Measurements from ENCODE around the gene CEP135. TPM values are rescaled to one million over a fixed set of nuclear protein-coding genes. Genes with fewer than 3 reads are reported as not detected.

The CEP135 gene
- total RNA-seq, 2 experiments from 2014 or later, result 21.6 to 32.7 TPM

GRCh38 chr4:55938481-55938880 lies 10.3 kb upstream of the CEP135 start:
- no peaks in the 10 kb centered on the region for H3K4me1 ChIP-seq (ENCODE audit: insufficient read depth, low read length, poor library complexity, severe bottlenecking)
- H3K4me2 ChIP-seq (ENCODE audit: low read length), result no peak overlapping the region
- DNase-seq (ENCODE audit: low spot score), result no peak
- no peaks in the 10 kb centered on the region for H3K79me2 ChIP-seq (ENCODE audit: insufficient read depth, low read depth, low read length)
- intact Hi-C loops (cut with micrococcal nuclease; ENCODE audit: unreplicated experiment), result no loop called here
- H2AFZ ChIP-seq (ENCODE audit: low read length), result no peak overlapping the region
- CTCF ChIA-PET (ENCODE audit: unreplicated experiment), result interaction anchor here (1.4 kb wide), 1 partner anchor 9 kb away, joined by 3 read pairs; no protein-coding TSS in a partner anchor
- POLR2A ChIA-PET, result interaction anchor here (2.0 kb wide), 1 partner anchor 9 kb away, joined by 7 read pairs; no protein-coding TSS in a partner anchor
- no peaks in the 10 kb centered on the region for H3K9me2 ChIP-seq (ENCODE audit: insufficient read depth, low read length)
- no peak overlapping the region for H3K4me3 ChIP-seq (ENCODE audit: low read depth, low read length, poor library complexity, severe bottlenecking)
- no peak for TF ChIP-seq EZH2phosphoT487 (IDR thresholded peaks at IDR 0.05; ENCODE audit: borderline replicate concordance, low read depth, low read length)
- TF ChIP-seq, protein P1, sequence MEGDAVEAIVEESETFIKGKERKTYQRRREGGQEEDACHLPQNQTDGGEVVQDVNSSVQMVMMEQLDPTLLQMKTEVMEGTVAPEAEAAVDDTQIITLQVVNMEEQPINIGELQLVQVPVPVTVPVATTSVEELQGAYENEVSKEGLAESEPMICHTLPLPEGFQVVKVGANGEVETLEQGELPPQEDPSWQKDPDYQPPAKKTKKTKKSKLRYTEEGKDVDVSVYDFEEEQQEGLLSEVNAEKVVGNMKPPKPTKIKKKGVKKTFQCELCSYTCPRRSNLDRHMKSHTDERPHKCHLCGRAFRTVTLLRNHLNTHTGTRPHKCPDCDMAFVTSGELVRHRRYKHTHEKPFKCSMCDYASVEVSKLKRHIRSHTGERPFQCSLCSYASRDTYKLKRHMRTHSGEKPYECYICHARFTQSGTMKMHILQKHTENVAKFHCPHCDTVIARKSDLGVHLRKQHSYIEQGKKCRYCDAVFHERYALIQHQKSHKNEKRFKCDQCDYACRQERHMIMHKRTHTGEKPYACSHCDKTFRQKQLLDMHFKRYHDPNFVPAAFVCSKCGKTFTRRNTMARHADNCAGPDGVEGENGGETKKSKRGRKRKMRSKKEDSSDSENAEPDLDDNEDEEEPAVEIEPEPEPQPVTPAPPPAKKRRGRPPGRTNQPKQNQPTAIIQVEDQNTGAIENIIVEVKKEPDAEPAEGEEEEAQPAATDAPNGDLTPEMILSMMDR (conservative IDR thresholded peaks at IDR 0.05; ENCODE audit: low read length), result no peak
- no TSS peak for BruUV-seq (replicated peaks)
- no peaks in the 10 kb centered on the region for H4K20me1 ChIP-seq (ENCODE audit: insufficient read depth, low read length)
- H3K36me3 ChIP-seq (ENCODE audit: insufficient read depth, low read length), result peaks cover 12% of the 10 kb centered on the region; the same call in 1 of the 2 replicates
- H3K9me3 ChIP-seq (ENCODE audit: low read length), result peaks cover 32% of the 10 kb centered on the region
- no peak overlapping the region for H3K27ac ChIP-seq (ENCODE audit: low read depth, low read length, poor library complexity, severe bottlenecking)

GRCh38 chr4:55939421-55939820 lies 9.3 kb upstream of the CEP135 start:
- ChIA-PET CTCF (ENCODE audit: unreplicated experiment) (no interaction called here), POLR2A (interaction anchor here (0.6 to 2.0 kb wide), 5 partner anchors 8 to 230 kb away, joined by 3 to 7 read pairs (median 3); no protein-coding TSS in a partner anchor)
- H3K4me2 ChIP-seq (ENCODE audit: low read length), result no peak overlapping the region
- intact Hi-C loops (cut with micrococcal nuclease; ENCODE audit: unreplicated experiment), result no loop called here
- TF ChIP-seq, protein P1 (conservative IDR thresholded peaks at IDR 0.05; ENCODE audit: low read length), result no peak
- no peak for TF ChIP-seq EZH2phosphoT487 (IDR thresholded peaks at IDR 0.05; ENCODE audit: borderline replicate concordance, low read depth, low read length)
- H3K4me1 ChIP-seq (ENCODE audit: insufficient read depth, low read length, poor library complexity, severe bottlenecking), result no peaks in the 10 kb centered on the region
- H3K9me2 ChIP-seq (ENCODE audit: insufficient read depth, low read length), result no peaks in the 10 kb centered on the region
- BruUV-seq (replicated peaks), result no TSS peak
- peaks cover 31% of the 10 kb centered on the region for H3K9me3 ChIP-seq (ENCODE audit: low read length)
- no peak overlapping the region for H3K4me3 ChIP-seq (ENCODE audit: low read depth, low read length, poor library complexity, severe bottlenecking)
- H3K27ac ChIP-seq (ENCODE audit: low read depth, low read length, poor library complexity, severe bottlenecking), result no peak overlapping the region
- H4K20me1 ChIP-seq (ENCODE audit: insufficient read depth, low read length), result no peaks in the 10 kb centered on the region
- peaks cover 12% of the 10 kb centered on the region; the same call in 1 of the 2 replicates for H3K36me3 ChIP-seq (ENCODE audit: insufficient read depth, low read length)
- H3K79me2 ChIP-seq (ENCODE audit: insufficient read depth, low read depth, low read length), result no peaks in the 10 kb centered on the region
- no peak for DNase-seq (ENCODE audit: low spot score)
- no peak overlapping the region for H2AFZ ChIP-seq (ENCODE audit: low read length)

DNA sequence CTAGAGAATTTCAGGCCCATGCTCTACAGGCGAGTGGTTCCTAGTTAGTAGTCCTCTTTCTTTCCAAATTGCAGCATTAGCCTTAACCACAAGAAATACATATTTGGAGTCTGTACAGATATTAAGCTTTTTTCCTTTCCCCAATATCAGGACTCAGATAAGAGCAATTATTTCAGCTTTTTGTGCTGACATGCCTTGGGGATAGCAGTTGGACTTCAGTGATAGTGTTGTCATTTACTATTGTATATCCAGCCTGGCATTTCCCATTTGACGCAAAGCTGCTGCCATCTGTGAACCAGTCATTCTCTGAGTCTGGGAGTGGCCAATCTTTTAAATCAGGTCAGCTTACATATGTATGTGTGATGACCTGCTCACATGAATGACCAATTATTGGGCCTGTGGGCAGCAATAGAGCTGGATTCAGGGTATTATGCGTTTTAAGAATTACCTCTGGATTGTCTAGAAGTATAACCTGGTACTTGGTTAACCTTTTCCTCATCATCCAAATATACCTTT lies 6.8 kb upstream of the CEP135 start:
- ChIA-PET CTCF (ENCODE audit: unreplicated experiment) (no interaction called here), POLR2A (interaction anchor here (0.8 to 2.4 kb wide), 3 partner anchors 10 to 41 kb away, joined by 4 to 8 read pairs (median 4); no protein-coding TSS in a partner anchor)
- no peaks in the 10 kb centered on the region for H3K79me2 ChIP-seq (ENCODE audit: insufficient read depth, low read depth, low read length)
- no peak for DNase-seq (ENCODE audit: low spot score)
- peaks cover 12% of the 10 kb centered on the region; the same call in 1 of the 2 replicates for H3K36me3 ChIP-seq (ENCODE audit: insufficient read depth, low read length)
- TF ChIP-seq EZH2phosphoT487 (IDR thresholded peaks at IDR 0.05; ENCODE audit: borderline replicate concordance, low read depth, low read length), result no peak
- TF ChIP-seq, protein P1 (conservative IDR thresholded peaks at IDR 0.05; ENCODE audit: low read length), result no peak
- no peaks in the 10 kb centered on the region for H4K20me1 ChIP-seq (ENCODE audit: insufficient read depth, low read length)
- no peak overlapping the region for H3K27ac ChIP-seq (ENCODE audit: low read depth, low read length, poor library complexity, severe bottlenecking)
- no peak overlapping the region for H3K4me2 ChIP-seq (ENCODE audit: low read length)
- H3K9me3 ChIP-seq (ENCODE audit: low read length), result peaks cover 21% of the 10 kb centered on the region; the same call in 1 of the 2 replicates
- BruUV-seq (replicated peaks), result no TSS peak
- intact Hi-C loops (cut with micrococcal nuclease; ENCODE audit: unreplicated experiment), result no loop called here
- no peaks in the 10 kb centered on the region for H3K9me2 ChIP-seq (ENCODE audit: insufficient read depth, low read length)
- H3K4me1 ChIP-seq (ENCODE audit: insufficient read depth, low read length, poor library complexity, severe bottlenecking), result peaks cover 18% of the 10 kb centered on the region
- H2AFZ ChIP-seq (ENCODE audit: low read length), result no peak overlapping the region
- no peak overlapping the region for H3K4me3 ChIP-seq (ENCODE audit: low read depth, low read length, poor library complexity, severe bottlenecking)

Measured in OCI-LY7 (cell line).